Thoracic aorta (tissue), 2 donors: ENCODE measurements around the gene RBM18. TPM values are rescaled to one million over a fixed set of nuclear protein-coding genes. Genes with fewer than 3 reads are reported as not detected.

Experiments used
- ATAC-seq: fragments of 150-250 bp; one replicate; pipeline ENCODE4 v1.8.0; 2017; ENCODE audit warnings: low read depth; ENCODE audit not compliant: insufficient number of reproducible peaks, low FRiP score
- DNase-seq: peaks from one replicate; pipeline ENCODE4 v3.0.0-alpha.2; 2020; ENCODE audit warnings: low spot score
- H3K27ac ChIP-seq, 2 donors: fragments of 200-600 bp; sonication (generic); 1 replicate in 1 of 2; 2 replicates in 1 of 2; pipeline ENCODE4 v1.5.1; 2016; ENCODE audit warnings: mild to moderate bottlenecking in 2 of 2, moderate library complexity in 2 of 2
- H3K27me3 ChIP-seq: fragments of 200-600 bp; sonication (generic); replicated peaks from 2 replicates; pipeline ENCODE4 v1.6.0; 2016; ENCODE audit warnings: mild to moderate bottlenecking; ENCODE audit not compliant: insufficient read depth
- H3K36me3 ChIP-seq: fragments of 200-600 bp; sonication (generic); one replicate; pipeline ENCODE4 v1.5.1; 2016
- H3K4me1 ChIP-seq, 2 donors: fragments of 200-600 bp; sonication (generic); 1 replicate in 1 of 2; 2 replicates in 1 of 2; pipeline versions ENCODE4 v1.5.1 to v1.6.0; 2016; ENCODE audit warnings: low read depth in 2 of 2, mild to moderate bottlenecking in 1 of 2; ENCODE audit not compliant: control insufficient read depth in 1 of 2
- H3K4me3 ChIP-seq: fragments of 200-600 bp; sonication (generic); 2 replicates; pipeline ENCODE4 v1.5.1; 2016; ENCODE audit warnings: mild to moderate bottlenecking
- H3K9me3 ChIP-seq: fragments of 200-600 bp; sonication (generic); 2 replicates; pipeline ENCODE4 v1.5.1; 2016
- CTCF ChIP-seq: fragments of 200-600 bp; sonication (generic); IDR thresholded peaks from one replicate; pipeline ENCODE4 v1.5.1; 2019; ENCODE audit warnings: antibody characterized with exemption
- total RNA-seq, 2 donors: library from RNA; depleted of rRNA; stranded (reverse); fragments of >200 nt; gene quantifications; one replicate each; pipeline versions ENCODE4 v1.1.0 to v1.2.3, GENCODE V29; 2016

RBM18 gene, protein sequence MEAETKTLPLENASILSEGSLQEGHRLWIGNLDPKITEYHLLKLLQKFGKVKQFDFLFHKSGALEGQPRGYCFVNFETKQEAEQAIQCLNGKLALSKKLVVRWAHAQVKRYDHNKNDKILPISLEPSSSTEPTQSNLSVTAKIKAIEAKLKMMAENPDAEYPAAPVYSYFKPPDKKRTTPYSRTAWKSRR
- 10 to 100 TPM in 1 of 2 donors, 1 to 10 TPM in 1; 7.3 to 10.5 TPM for total RNA-seq

- Histone ChIP-seq H3K9me3 (no peaks in the 10 kb centered on the region), H3K36me3 (peaks cover 9% of the 10 kb centered on the region), H3K27me3 (no peaks in the 10 kb centered on the region), H3K27ac (peak within 1 kb of the TSS; percentile 86 to 91), H3K4me3 (peak within 1 kb of the TSS; percentile 86), H3K4me1 (peaks cover 21 to 43% of the 10 kb centered on the region in 2 donors)
- peak; percentile 64 for DNase-seq
- peak; percentile 83 for ATAC-seq
- no peak for TF ChIP-seq CTCF
Measured at GRCh38 chr9:122264360-122265148, at the start of gene RBM18, which contains the start of gene MRRF. RBM18 (minus strand) TSS chr9:122264840; CDS start chr9:122261492, 3,348 bp downstream. MRRF (plus strand) TSS chr9:122264882; CDS start chr9:122270892, 6,010 bp downstream.

GRCh38 chr9:122314165-122314564, 49.5 kb upstream of the RBM18 start:
- ATAC-seq = no peak
- H3K4me3 ChIP-seq = no peak overlapping the region
- H3K27me3 ChIP-seq = no peaks in the 10 kb centered on the region
- DNase-seq = no peak
- no peak for TF ChIP-seq CTCF
- peaks cover 0 to 6% of the 10 kb centered on the region in 2 donors for H3K4me1 ChIP-seq
- no peak overlapping the region for H3K27ac ChIP-seq
- peaks cover 13% of the 10 kb centered on the region for H3K36me3 ChIP-seq
- no peaks in the 10 kb centered on the region for H3K9me3 ChIP-seq

GRCh38 chr9:122309861-122310260, 45.2 kb upstream of the RBM18 start:
- H3K27ac ChIP-seq = no peak overlapping the region
- H3K9me3 ChIP-seq = no peaks in the 10 kb centered on the region
- no peak for DNase-seq
- no peak for ATAC-seq
- no peak for TF ChIP-seq CTCF
- no peaks in the 10 kb centered on the region for H3K4me1 ChIP-seq
- no peaks in the 10 kb centered on the region for H3K27me3 ChIP-seq
- H3K4me3 ChIP-seq = no peak overlapping the region
- peaks cover 23% of the 10 kb centered on the region for H3K36me3 ChIP-seq

GRCh38 chr9:122307925-122308324, 43.3 kb upstream of the RBM18 start:
- Histone ChIP-seq H3K9me3 (no peaks in the 10 kb centered on the region), H3K4me1 (no peaks in the 10 kb centered on the region), H3K27me3 (no peaks in the 10 kb centered on the region), H3K27ac (no peak overlapping the region), H3K36me3 (peaks cover 11% of the 10 kb centered on the region), H3K4me3 (no peak overlapping the region)
- ATAC-seq (no peak), DNase-seq (no peak)
- TF ChIP-seq CTCF = no peak

- no peak for ATAC-seq
- H3K36me3 ChIP-seq = peaks cover 10% of the 10 kb centered on the region
- TF ChIP-seq CTCF = no peak
- H3K9me3 ChIP-seq = no peaks in the 10 kb centered on the region
- DNase-seq = no peak
- no peak overlapping the region for H3K4me3 ChIP-seq
- H3K4me1 ChIP-seq = no peaks in the 10 kb centered on the region
- no peak overlapping the region for H3K27ac ChIP-seq
- H3K27me3 ChIP-seq = no peaks in the 10 kb centered on the region
Measured at GRCh38 chr9:122307061-122307460, 42.4 kb upstream of the RBM18 start.
